ENCODE measurements around the gene E4F1. TPM values are rescaled to one million over a fixed set of nuclear protein-coding genes. Genes with fewer than 3 reads are reported as not detected.

The E4F1 gene
- total RNA-seq, 1 experiment from 2014 or later: 41.6 TPM

- H3K4me1 ChIP-seq (ENCODE audit: insufficient read depth, low read length, poor library complexity, severe bottlenecking): peaks cover 25% of the 10 kb centered on the region
- H3K9me3 ChIP-seq (ENCODE audit: low read depth, low read length, poor library complexity, severe bottlenecking): no peaks in the 10 kb centered on the region
- no peak overlapping the region for H3K4me3 ChIP-seq (ENCODE audit: low read depth, low read length, poor library complexity, severe bottlenecking)
- no peak overlapping the region for H3K27ac ChIP-seq (ENCODE audit: low read depth, low read length, poor library complexity, severe bottlenecking)
- no TSS peak for BruUV-seq (replicated peaks)
- intact Hi-C loops (cut with micrococcal nuclease; ENCODE audit: unreplicated experiment): loop anchor here (10.0 kb wide), 1 partner anchor 205 kb away; the partner anchor contains the start of gene ZNF598
- ChIA-PET CTCF (interaction anchor here (0.6 kb wide), 1 partner anchor 86 kb away, joined by 3 read pairs; no protein-coding TSS in a partner anchor), POLR2A (ENCODE audit: low non-redundant PET) (no interaction called here)
- no peak for TF ChIP-seq EZH2 (IDR thresholded peaks at IDR 0.05; ENCODE audit: borderline replicate concordance, low read depth, low read length, poor library complexity, severe bottlenecking)
- TF ChIP-seq CTCF (conservative IDR thresholded peaks at IDR 0.05; ENCODE audit: low read depth, low read length): no peak
- H3K27me3 ChIP-seq (replicated peaks; ENCODE audit: insufficient read depth, low read depth, low read length, poor library complexity): no peaks in the 10 kb centered on the region
- DNase-seq (ENCODE audit: low spot score): no peak
- peaks cover 31% of the 10 kb centered on the region for H3K36me3 ChIP-seq (ENCODE audit: insufficient read depth, low read length, poor library complexity, severe bottlenecking)
Observed at GRCh38 chr16:2209258-2210008, 14.0 kb upstream of the E4F1 start.

GRCh38 chr16:2210009-2210332 lies 13.4 kb upstream of the E4F1 start:
- Histone ChIP-seq H3K4me3 (ENCODE audit: low read depth, low read length, poor library complexity, severe bottlenecking) (no peak overlapping the region), H3K9me3 (ENCODE audit: low read depth, low read length, poor library complexity, severe bottlenecking) (no peaks in the 10 kb centered on the region), H3K36me3 (ENCODE audit: insufficient read depth, low read length, poor library complexity, severe bottlenecking) (peaks cover 31% of the 10 kb centered on the region), H3K4me1 (ENCODE audit: insufficient read depth, low read length, poor library complexity, severe bottlenecking) (peaks cover 25% of the 10 kb centered on the region), H3K27me3 (replicated peaks; ENCODE audit: insufficient read depth, low read depth, low read length, poor library complexity) (no peaks in the 10 kb centered on the region), H3K27ac (ENCODE audit: low read depth, low read length, poor library complexity, severe bottlenecking) (no peak overlapping the region)
- intact Hi-C loops (cut with micrococcal nuclease; ENCODE audit: unreplicated experiment): loop anchor here (10.0 kb wide), 1 partner anchor 205 kb away; the partner anchor contains the start of gene ZNF598
- DNase-seq (ENCODE audit: low spot score): no peak
- TF ChIP-seq EZH2 (IDR thresholded peaks at IDR 0.05; ENCODE audit: borderline replicate concordance, low read depth, low read length, poor library complexity, severe bottlenecking) (no peak), CTCF (conservative IDR thresholded peaks at IDR 0.05; ENCODE audit: low read depth, low read length) (no peak)
- ChIA-PET CTCF (no interaction called here), POLR2A (ENCODE audit: low non-redundant PET) (no interaction called here)
- BruUV-seq (replicated peaks): no TSS peak

GRCh38 chr16:2210386-2211365 lies 12.7 kb upstream of the E4F1 start, which contains the start of gene BRICD5:
Gene BRICD5, minus strand, starts transcription at chr16:2210863. Its CDS starts 30 bp downstream, at chr16:2210833.
- H3K27me3 ChIP-seq (replicated peaks; ENCODE audit: insufficient read depth, low read depth, low read length, poor library complexity): no peaks in the 10 kb centered on the region
- POLR2A ChIA-PET (ENCODE audit: low non-redundant PET): interaction anchor here (0.6 kb wide), 1 partner anchor 55 kb away, joined by 9 read pairs; the partner anchor contains the start of gene TRAF7
- no peak for DNase-seq (ENCODE audit: low spot score)
- H3K36me3 ChIP-seq (ENCODE audit: insufficient read depth, low read length, poor library complexity, severe bottlenecking): peaks cover 31% of the 10 kb centered on the region
- no peak for TF ChIP-seq EZH2 (IDR thresholded peaks at IDR 0.05; ENCODE audit: borderline replicate concordance, low read depth, low read length, poor library complexity, severe bottlenecking)
- no peak for TF ChIP-seq CTCF (conservative IDR thresholded peaks at IDR 0.05; ENCODE audit: low read depth, low read length)
- intact Hi-C loops (cut with micrococcal nuclease; ENCODE audit: unreplicated experiment): loop anchor here (10.0 kb wide), 1 partner anchor 206 kb away; the partner anchor contains the start of gene ZNF598
- BruUV-seq (replicated peaks): no TSS peak
- no peak within 1 kb of the TSS for H3K27ac ChIP-seq (ENCODE audit: low read depth, low read length, poor library complexity, severe bottlenecking)
- CTCF ChIA-PET: no interaction called here
- peaks cover 25% of the 10 kb centered on the region for H3K4me1 ChIP-seq (ENCODE audit: insufficient read depth, low read length, poor library complexity, severe bottlenecking)
- no peaks in the 10 kb centered on the region for H3K9me3 ChIP-seq (ENCODE audit: low read depth, low read length, poor library complexity, severe bottlenecking)
- no peak within 1 kb of the TSS for H3K4me3 ChIP-seq (ENCODE audit: low read depth, low read length, poor library complexity, severe bottlenecking)
